ENCODE data around the gene USHBP1. TPM values are rescaled to one million over a fixed set of nuclear protein-coding genes. Genes with fewer than 3 reads are reported as not detected.

The USHBP1 gene
- total and polyA plus RNA-seq, 12 donors, result 0.71 to 23.6 (median 5.3) TPM

GRCh38 chr19:17206736-17207581, 57.6 kb downstream of the USHBP1 start:
- Histone ChIP-seq H3K27ac (no peak overlapping the region), H3K4me3 (no peak overlapping the region), H3K9me3 (replicated peaks in 1 of 3) (no peaks in the 10 kb centered on the region), H3K36me3 (replicated peaks in 1 of 2) (peaks cover 0 to 72% of the 10 kb centered on the region in 2 donors), H3K4me1 (replicated peaks in 1 of 2) (no peaks in the 10 kb centered on the region), H3K27me3 (no peaks in the 10 kb centered on the region)
- TF ChIP-seq CTCF (IDR thresholded peaks at IDR 0.05), result no peak
- TF ChIP-seq POLR2A (IDR thresholded peaks at IDR 0.05), result no peak
- WGBS, 4 donors, result 93 to 96% (median 94%) methylated on average over 15 to 25 of the region's 25 CpGs
- no peak for DNase-seq
- intact Hi-C loops (cut with DNase I), result loop anchor here in 1 of 2 donors (10.0 kb wide), 1 partner anchor 78 kb away; the partner anchor contains the start of gene ANKLE1

GRCh38 chr19:17205237-17206140, 59.1 kb downstream of the USHBP1 start:
- intact Hi-C loops (cut with DNase I), result loop anchor here (2.0 to 10.0 kb wide), 2 partner anchors 77 to 79 kb away; partner anchors contain the start of gene ANKLE1 (in 1 of the 2)
- H3K27me3 ChIP-seq, result no peaks in the 10 kb centered on the region
- H3K4me1 ChIP-seq (replicated peaks in 1 of 2), result no peaks in the 10 kb centered on the region
- peaks cover 0 to 74% of the 10 kb centered on the region in 2 donors for H3K36me3 ChIP-seq (replicated peaks in 1 of 2)
- no peaks in the 10 kb centered on the region for H3K9me3 ChIP-seq (replicated peaks in 1 of 3)
- peak; percentile 63 to 89 (median 79) for DNase-seq
- 37 to 84% (median 76%) methylated on average over 7 to 27 of the region's 27 CpGs for WGBS, 4 donors
- H3K4me3 ChIP-seq, result no peak overlapping the region
- TF ChIP-seq POLR2A (IDR thresholded peaks at IDR 0.05) (no peak), CTCF (IDR thresholded peaks at IDR 0.05) (peak; percentile 65 to 86 (median 68))
- no peak overlapping the region for H3K27ac ChIP-seq

GRCh38 chr19:17202713-17203112, 61.8 kb downstream of the USHBP1 start:
- peaks cover 0 to 79% of the 10 kb centered on the region in 2 donors for H3K36me3 ChIP-seq (replicated peaks in 1 of 2)
- H3K27ac ChIP-seq, result no peak overlapping the region
- WGBS, 4 donors, result 86 to 94% (median 91%) methylated on average over 17 of the region's 17 CpGs
- no peaks in the 10 kb centered on the region for H3K9me3 ChIP-seq (replicated peaks in 1 of 3)
- no peak for DNase-seq
- intact Hi-C loops (cut with DNase I), result loop anchor here in 1 of 2 donors (10.0 kb wide), 1 partner anchor 82 kb away; the partner anchor contains the start of gene ANKLE1
- H3K27me3 ChIP-seq, result no peaks in the 10 kb centered on the region
- H3K4me3 ChIP-seq, result no peak overlapping the region
- no peak for TF ChIP-seq POLR2A (IDR thresholded peaks at IDR 0.05)
- no peak for TF ChIP-seq CTCF (IDR thresholded peaks at IDR 0.05)
- H3K4me1 ChIP-seq (replicated peaks in 1 of 2), result no peaks in the 10 kb centered on the region

GRCh38 chr19:17202249-17202648, 62.3 kb downstream of the USHBP1 start:
- peaks cover 0 to 82% of the 10 kb centered on the region in 2 donors for H3K36me3 ChIP-seq (replicated peaks in 1 of 2)
- 85 to 90% (median 88%) methylated on average over 8 to 9 of the region's 9 CpGs for WGBS, 4 donors

More at GRCh38 chr19:17202249-17202648, 62.3 kb downstream of the USHBP1 start:
- peak in 1 of 7 donors; percentile 26 for DNase-seq
- Histone ChIP-seq H3K4me1 (replicated peaks in 1 of 2) (no peaks in the 10 kb centered on the region), H3K27me3 (no peaks in the 10 kb centered on the region), H3K27ac (no peak overlapping the region), H3K4me3 (no peak overlapping the region), H3K9me3 (replicated peaks in 1 of 3) (no peaks in the 10 kb centered on the region)
- intact Hi-C loops (cut with DNase I), result loop anchor here in 1 of 2 donors (10.0 kb wide), 1 partner anchor 83 kb away; the partner anchor contains the start of gene ANKLE1
- TF ChIP-seq CTCF (IDR thresholded peaks at IDR 0.05), result no peak
- no peak for TF ChIP-seq POLR2A (IDR thresholded peaks at IDR 0.05)
